Stimulated activated CD4-positive, alpha-beta T cell treated with anti-CD3 and anti-CD28 coated beads, Interleukin-4, amount 100 ng/mL, for 48 hours (primary cell): ENCODE results near the gene LZTFL1.

Experiments used
- DNase-seq, 2 donors: peaks; one replicate each; pipeline ENCODE4 v3.0.0-alpha.2; 2020; ENCODE audit warnings: low read depth in 2 of 2

LZTFL1 gene

DNA sequence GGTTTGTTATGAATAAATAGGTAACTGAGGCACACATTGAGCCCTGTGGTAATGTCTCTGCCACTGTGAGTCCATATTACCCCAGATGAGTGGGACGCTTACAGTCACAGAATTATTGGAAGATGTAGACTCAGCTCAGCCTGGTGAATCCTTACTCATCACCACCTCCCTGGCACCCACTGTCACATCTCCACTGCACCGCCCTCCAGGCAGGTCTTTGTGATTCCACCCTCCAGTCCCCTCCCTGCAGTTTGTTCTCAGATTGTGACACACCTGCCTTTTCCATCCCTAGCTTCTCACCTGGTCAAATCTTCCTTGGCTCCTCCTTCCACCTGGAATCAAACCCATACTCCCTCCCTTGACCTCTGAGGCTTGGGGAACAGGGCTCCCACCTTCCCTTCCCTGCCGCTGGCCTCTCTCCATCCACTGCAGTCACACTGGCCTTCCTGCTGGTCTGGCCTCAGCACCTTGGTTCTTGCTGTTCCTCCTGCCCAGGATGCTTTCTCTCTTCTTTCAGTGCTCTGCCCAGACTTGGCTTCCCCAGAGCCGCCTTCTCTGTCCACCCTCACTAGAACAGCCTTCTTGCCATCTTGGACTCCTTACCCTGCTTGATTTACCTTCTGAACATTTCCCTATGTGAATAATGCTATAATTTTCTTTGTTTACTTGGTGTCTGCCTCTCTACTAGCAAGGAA, 55.0 kb downstream of the LZTFL1 start:
- no peak for DNase-seq

GRCh38 chr3:45785605-45786150, 56.2 kb downstream of the LZTFL1 start:
- no peak for DNase-seq

GRCh38 chr3:45783667-45784066, 58.3 kb downstream of the LZTFL1 start:
- no peak for DNase-seq

- DNase-seq, result no peak
Measured at GRCh38 chr3:45782381-45782780, 59.5 kb downstream of the LZTFL1 start.

DNA sequence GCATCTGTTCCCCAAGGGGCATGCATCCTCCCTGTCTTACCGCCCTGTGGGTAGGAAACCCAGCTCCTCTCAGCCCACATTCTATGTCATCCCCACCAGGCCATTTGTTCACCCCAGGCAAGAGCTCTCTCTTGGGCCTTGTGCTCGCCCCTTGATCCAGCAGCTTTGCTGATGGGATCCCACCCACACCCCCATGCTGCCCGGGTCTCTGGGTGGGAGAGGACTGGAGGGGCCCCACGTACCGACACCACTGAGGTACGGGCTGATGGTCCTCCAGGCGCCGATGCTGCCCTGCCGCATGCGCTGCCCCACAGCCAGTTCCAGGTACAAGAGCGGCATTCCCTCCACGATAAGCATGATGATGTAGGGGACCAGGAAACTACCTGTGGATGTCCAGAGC, 60.1 kb downstream of the LZTFL1 start:
- DNase-seq, result no peak

DNA sequence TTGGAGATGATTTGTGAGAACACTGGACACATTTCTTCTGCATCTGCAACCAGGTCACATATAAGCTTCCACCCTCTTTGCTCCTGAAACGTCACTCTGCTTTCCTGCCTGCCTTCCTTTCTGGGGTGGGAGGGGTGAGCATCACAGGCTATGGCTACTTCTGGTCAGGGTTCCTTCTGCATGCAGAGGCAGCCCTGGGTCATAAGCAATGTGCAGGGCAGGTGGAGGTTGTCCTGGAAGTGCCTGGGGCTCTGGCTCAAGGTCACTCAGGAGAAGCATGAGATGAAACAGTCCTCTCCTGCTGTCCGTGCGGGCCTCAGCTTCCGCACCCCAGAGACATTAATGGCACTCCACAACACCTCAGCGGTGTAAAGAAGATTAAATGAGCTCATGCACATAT, 60.6 kb downstream of the LZTFL1 start:
- no peak for DNase-seq

- no peak for DNase-seq
Measured at GRCh38 chr3:45779746-45780735, 61.9 kb downstream of the LZTFL1 start.

DNA sequence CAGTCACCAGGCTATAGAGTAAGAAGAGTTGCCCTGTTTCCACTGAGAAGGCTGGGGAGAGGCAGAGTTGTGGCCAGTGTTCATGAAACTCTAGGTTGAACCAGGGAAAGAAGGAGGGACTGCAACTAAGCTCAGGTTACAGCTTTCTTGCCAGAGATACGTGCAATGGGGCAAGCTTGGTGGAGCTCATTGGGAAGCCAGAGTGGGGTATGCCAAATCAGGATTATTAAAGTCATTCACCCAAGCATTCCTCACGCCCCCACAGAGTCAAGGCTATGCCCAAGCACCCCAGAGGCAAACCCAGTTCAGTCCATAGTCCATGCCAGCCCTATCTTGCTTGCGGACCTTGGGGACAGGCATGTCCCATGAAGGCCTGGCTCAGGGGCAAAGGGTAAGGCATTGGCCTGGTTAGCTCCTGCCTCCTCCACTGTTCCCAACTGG, 63.1 kb downstream of the LZTFL1 start:
- DNase-seq, result no peak

GRCh38 chr3:45777746-45778386, 64.1 kb downstream of the LZTFL1 start:
- DNase-seq, result no peak

- no peak for DNase-seq
Measured at GRCh38 chr3:45777111-45777745, 64.7 kb downstream of the LZTFL1 start.

DNA sequence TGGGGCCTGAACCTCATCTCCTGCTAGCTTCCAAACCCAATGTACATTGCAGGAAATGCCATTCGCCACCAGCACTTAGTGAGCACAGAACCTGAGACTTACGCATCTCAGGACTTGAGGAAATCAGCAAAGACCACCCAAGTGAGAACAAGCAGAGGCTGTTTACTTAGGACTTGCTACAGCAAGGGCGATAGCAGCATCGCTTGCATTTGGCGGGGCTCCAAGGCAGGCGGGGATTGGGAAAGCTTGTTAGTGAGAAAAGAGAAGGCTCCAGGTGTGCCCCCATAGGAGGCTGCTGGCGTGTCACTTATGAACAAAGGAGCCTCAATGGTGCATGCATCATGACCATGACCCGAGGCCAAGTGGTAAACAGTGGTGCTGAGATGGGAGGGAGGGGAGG, 65.3 kb downstream of the LZTFL1 start:
- DNase-seq, result no peak

GRCh38 chr3:45776301-45776595, 65.7 kb downstream of the LZTFL1 start:
- DNase-seq, result no peak

DNA sequence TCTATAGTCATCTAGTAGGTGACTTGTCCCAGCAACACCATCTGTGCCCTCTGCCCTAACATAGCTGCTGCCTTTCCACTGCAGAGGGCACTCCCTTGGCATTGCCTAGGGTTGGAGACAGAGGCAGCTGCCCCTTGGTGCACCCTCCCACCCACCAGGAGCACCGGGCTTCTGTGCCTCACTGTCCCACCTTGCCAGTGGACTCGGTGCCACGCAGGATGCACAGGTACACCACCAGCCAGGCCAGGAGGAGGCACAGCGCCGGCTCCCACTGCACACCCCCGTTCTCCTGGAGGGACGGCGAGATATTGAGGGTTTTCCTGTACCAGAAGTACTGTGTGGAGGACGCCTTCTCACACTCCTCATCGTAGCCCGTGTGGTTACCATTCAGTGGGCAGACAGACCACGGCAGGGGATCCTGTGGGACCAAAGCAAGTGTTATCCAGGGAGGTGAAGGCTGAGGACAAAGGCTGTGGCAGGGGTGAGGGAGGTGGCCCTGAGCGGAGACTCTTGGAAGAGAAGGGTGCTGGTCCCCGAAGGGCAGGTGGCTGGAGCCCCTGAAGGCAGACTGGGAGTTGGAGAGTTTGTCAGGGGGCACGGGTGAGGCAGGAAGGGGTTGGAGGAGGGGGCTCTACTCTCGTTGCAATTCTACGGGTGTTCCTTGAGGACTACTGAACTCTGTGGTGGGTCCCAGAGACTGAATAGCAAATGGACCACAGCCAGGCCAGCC, 66.2 kb downstream of the LZTFL1 start:
- no peak for DNase-seq

- DNase-seq, result no peak
Measured at GRCh38 chr3:45774581-45775521, 67.1 kb downstream of the LZTFL1 start.

DNA sequence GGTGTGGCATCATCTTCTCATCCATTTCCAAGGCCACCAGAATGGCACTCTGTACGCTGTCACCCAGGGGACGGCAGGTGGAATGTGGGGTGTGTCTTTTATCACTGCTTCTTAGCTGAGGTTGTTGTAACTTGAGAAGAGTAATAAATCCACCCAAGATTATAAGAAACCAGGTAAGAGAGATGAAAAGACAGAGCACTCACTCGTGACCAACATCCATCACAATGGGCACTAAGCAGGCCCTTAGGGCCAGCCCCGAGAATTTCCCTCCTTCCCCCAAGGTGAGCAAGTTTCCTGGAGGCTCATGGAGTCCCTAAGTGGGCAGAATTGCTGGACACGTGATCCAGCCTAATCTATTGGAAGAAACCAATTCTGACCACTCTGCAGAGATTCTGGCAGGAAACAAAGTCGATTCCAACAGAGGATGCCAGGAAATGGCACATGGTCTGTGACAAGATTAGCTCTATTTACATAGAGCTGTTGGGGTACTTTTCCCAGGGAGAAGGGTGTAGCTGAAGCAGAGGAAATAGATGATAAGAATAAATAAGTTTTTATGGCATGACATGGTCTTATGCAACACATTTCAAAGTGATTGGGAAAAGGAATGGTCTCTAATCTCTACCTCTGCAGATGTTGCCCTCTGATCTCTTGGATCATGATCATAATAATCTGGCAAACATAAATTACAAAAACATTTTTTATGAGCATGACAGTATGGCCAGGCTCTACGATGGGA, 68.0 kb downstream of the LZTFL1 start:
- DNase-seq, result no peak
